HK-2 (cell line): ENCODE measurements around the gene TMEM243.

Experiments
- DNase-seq: peaks from one replicate; pipeline ENCODE4 v3.0.0-alpha.2; 2018; ENCODE audit not compliant: unreplicated experiment

Gene TMEM243

DNA sequence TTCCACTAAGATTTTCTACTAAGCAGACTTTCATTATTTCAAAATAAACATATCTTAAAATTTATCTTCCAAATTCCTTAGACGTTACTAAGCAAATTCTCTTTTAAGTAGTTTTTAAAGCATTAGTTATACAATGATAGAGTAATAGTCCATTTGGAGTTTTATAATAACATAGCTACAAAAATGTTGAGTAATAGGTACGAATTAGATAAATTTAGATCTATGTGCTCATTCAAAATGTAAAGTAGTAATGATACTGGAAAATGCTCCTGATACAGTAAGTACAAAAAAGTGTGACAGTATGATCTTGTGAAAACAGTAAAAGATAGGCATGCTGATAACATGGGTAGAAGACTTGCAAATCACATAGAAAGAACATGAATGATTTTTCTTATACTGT is 62.8 kb downstream of the TMEM243 start:
- no peak for DNase-seq

DNA sequence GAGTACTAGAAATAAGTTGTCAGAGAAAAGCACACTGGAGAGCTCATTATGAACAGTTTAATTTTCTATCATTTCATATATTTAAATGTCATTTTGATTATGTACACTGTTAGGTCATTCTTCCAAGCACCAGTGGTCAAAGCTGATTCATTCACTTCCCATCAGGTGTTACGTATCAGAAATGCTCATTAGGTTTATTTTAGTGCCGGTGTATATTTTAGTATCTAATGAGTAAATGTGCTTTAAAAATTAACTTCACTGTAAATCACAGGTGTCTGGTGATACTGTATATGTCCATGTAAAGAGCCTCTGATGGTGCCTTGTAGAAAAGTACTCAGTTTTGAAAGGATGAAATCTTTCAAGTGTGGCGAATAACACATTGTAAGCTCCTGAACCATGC is 63.7 kb downstream of the TMEM243 start:
- DNase-seq, result no peak

DNA sequence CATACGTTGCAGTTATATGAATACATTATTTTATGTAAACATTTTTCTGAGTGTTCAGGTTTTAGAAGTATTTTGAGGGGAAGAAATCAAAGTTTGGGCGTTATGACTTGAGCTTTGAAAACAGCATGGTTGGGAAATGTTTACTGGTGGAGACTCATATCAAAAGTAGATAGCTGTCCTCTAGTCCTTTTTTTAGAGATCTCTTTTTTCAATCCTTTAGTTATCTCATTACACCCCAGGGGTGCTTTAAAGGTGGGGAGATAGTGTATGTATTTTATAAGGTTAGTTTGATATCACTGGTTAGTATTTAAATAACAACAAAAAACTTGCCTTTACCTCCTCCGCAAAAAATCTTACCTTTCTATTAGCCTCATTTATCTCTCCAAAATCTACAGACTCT is 65.0 kb downstream of the TMEM243 start:
- DNase-seq, result no peak

DNA sequence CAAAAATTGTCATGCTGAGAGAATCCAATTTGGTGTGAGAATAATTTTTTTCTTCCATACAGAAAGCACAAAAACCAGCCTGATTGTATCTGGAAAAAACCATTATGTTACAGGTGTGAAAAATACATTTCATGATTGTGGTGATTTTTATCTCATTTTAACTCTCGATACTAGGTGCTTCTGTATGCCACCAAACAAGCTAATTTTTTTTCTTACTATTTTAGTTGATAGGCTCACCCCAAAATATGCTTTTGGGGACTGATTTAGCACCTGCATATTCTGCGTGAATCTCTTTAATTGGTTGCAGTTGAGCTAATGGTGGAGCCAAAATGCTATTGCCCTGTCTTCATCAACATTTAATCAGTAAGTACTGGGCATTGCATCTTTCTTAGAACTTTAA is 65.4 kb downstream of the TMEM243 start:
- DNase-seq, result no peak

DNA sequence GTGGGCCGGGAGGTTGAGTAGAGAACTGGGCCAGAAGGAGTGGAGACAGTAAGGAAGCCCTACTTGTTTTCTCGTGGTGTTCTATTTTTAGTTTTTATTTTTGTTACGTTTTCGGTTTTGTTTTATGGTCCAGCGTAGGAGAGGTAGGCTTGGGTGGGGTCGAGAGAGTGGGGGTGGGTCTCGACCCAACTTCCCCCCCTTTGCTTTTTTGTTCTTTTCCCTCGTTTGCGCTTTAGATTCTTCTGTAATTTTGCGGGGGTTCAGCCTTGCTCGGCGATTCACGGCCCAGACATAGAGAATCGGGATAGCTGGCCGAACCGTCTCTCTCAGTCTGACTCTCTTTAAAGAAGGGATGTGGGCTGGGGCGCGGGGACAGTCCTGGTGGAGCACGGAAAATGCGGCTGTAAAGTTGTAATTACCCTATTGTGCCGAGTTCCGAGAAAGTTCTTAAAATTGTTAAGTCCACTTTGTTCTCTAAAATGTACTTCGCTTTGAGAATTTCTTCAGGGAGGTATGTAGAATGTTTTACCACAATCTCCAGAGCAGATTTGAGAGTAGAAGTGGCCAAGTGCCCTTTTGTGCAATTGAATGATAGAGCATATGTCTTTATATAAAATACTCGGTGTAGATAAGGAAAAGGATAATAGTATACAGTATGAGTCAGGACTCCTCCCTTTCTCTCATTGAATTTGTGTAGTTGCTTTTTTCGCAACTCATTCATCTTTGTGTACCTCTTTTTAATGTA is 66.5 kb downstream of the TMEM243 start:
- peak; percentile 42 for DNase-seq

DNA sequence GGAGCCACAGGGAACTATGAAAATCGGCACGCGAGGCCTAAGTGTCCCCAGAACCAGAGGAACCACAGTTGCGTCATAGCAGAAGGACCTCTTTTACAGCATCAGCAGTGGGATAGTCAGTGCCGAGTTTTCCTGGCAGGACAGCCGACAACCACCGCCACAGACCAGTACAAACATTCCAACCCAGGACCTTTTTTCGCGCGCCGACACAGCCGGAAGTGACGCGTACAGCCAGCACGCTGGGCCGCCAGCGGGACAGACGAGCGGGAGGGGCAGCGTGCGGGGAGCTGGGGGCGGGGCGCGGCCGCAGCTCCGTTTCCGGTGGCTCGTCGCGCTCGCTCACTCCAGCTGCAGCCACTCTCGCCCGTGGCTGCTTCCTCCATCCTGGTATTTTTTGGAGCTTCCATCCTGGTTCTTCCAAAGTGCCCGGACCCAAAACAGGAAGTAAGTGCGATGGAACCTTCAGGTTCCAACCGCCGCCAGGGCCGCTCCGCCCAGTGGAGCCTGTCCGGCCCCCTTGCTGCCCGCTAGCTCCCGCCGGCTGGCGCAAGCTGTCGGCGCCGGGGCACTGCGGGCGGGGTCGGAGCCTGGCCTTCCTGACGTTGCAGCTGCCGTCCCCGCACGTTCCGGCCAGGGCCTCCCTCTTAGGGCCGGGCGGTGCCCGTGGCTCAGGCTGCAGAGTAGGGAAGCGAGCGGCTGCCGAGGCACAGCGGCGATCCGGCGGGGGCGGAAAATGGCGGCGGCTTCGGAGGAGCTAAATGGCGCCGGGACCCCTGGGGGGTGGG is 67.2 kb downstream of the TMEM243 start, which contains the start of gene DMTF1:
TSS of gene DMTF1 (plus strand) at position 342 of the 785 bp plus-strand sequence. CDS start 12,489 bp downstream, outside the sequence.
- DNase-seq, result peak; percentile 94

DNA sequence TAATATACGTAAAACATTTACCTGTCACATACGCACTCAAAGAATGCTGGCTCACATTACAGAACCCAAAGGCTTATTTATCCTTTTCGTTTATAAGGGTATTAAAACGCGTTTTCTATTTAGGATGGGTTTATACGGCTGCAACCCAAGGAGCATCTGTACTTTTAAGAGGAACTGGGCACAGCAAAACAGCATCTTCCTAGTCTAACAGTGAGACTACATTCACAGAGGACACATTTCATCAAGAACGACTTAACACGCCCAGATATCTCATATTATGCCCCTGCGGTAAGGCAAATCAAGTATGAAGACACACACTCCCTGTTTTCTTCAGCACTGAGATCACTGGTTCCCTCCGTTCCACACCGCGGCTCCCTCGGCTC is 67.8 kb downstream of the TMEM243 start:
- DNase-seq, result no peak

DNA sequence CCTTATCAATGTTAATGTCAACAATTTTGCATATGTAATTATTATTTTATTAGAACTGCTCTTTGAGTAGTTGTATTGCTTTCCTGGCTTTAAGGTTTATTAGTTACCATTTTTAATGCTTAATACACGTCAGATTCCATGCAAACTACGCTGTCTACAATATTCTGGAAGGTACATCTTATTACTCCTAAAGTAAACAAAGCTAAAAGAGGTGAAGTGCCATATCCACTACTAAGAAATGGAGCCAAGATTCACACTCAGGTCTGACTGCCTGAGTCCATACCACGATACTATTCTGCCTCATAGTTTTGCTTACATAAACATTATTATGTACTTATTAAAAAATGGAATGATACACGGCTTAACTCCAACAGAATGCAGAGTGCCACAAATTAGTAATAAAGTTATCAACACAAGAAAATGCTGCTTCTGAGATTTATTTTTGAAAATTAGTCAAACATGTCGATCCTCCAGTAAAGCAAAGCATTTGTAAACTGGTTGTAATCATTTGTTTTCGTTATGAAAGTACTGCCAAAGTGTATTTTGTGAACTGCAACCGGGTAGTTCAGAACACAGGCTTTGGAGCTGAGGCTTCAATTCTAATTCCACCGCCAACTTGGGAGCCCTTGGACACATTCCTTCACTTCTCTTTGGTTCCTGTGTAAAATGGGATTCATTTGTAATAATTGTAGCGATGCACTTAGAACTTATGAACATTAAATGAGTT is 68.4 kb downstream of the TMEM243 start:
- no peak for DNase-seq

DNA sequence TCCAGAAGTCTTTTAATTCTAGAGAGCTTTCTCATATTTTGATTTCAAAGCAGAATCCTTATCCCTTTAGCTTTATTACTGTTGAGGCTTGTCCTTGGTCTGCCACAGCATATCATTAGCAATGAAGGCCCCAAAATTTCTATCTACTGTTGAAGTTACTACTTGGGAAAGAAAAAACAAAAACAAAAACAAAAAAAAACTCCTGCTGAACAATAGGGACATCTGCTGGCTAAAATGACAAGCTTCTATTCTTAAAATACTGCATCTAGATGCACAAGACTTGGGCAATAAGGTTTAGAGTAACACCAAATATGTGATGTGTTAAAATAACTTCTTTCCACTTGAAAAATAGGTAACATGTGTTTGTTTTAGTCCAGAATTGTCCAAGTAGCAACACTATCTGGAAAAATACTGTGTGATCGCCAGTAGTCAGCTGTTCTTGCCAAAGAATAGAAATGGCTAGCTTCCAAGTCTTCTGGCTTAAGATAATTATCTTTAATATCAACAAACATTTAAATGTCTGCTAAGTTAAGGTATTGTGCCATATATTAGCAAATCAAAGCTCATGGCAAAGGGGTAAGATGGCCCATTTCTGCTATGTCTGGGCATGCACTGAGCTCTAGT is 71.1 kb downstream of the TMEM243 start:
- DNase-seq, result no peak

DNA sequence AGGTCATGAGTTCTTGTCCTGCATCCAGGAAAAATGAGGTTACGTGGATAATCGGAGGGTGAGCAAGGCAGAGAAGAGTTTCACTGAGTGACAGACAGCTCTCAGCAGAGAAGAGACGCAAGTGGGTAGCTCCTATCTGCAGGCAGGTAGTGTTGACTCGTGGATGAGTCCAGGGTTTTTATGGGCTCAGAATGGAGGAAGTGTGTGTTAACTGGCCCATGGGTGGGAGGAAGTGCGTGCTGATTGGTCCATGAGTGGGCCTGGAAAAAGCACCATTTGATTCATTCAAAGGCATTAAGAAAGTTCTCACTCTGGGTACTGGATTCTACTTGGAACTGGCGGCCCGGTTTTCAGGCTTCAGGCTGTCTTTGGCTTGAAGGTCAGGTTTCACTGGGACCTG is 72.0 kb downstream of the TMEM243 start:
- no peak for DNase-seq

DNA sequence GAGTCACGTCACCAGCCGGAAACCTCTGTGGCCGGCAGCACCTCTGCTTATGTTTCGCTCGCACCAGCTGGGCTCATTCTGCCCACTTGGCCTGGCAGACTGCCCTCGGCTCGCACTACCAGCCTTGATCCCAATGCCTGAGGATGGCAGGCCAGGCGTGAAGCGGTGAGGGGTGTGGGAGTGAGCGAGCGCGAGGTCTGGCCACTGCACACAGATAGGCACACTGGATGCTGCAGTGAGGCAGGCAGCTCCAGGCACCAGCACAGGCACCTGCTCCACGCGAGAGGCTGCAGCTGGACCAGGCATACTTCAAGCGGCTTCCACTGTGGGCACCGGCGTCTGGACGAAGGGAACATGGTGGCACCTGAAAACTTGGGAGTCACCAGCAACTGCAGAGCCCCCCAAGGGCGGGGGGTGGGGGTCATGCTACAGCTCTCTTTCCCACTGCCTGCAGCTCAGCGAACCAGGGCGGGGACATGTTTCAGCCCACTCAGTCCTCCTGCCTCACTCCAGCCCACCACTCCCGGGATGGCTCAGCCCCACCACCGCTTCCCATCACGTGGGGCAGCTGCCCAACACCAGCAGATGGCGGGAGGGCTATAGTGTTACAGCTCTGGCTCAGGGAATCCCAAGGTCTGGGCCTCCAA is 72.7 kb downstream of the TMEM243 start:
- no peak for DNase-seq
